Measurements from ENCODE around the gene EHMT1.
"Not testable (repeated sequence)": the region's sequence is repeated elsewhere in the genome, so short reads cannot be mapped to it uniquely, and the experiment has no call there.

Gene EHMT1

GRCh38 chr9:137619240-137620047 is 639 bp downstream of the EHMT1 start:
- Mint-ChIP-seq H3K9me3 (no peaks in the 10 kb centered on the region), H3K27ac (peak overlapping the region; percentile 92), H3K36me3 (peaks cover 23% of the 10 kb centered on the region), H3K27me3 (no peaks in the 10 kb centered on the region), H3K4me3 (peak overlapping the region; percentile 80), H3K4me1 (peaks cover 48% of the 10 kb centered on the region)
- DNase-seq: peak; percentile 56
- CTCF ChIA-PET: interaction anchor here (1.2 kb wide), 1 partner anchor 54 kb away, joined by 3 read pairs; no protein-coding TSS in a partner anchor

GRCh38 chr9:137620048-137620405 is 1.2 kb downstream of the EHMT1 start:
- CTCF ChIA-PET: interaction anchor here (1.2 kb wide), 1 partner anchor 53 kb away, joined by 3 read pairs; no protein-coding TSS in a partner anchor
- peak overlapping the region; percentile 92 for H3K27ac Mint-ChIP-seq
- no peaks in the 10 kb centered on the region for H3K9me3 Mint-ChIP-seq
- peaks cover 23% of the 10 kb centered on the region for H3K36me3 Mint-ChIP-seq
- peak overlapping the region; percentile 80 for H3K4me3 Mint-ChIP-seq
- peaks cover 51% of the 10 kb centered on the region for H3K4me1 Mint-ChIP-seq
- no peaks in the 10 kb centered on the region for H3K27me3 Mint-ChIP-seq
- DNase-seq: no peak

- peak overlapping the region; percentile 14 for H3K4me3 Mint-ChIP-seq
- CTCF ChIA-PET: interaction anchor here (0.6 to 1.2 kb wide), 2 partner anchors 41 to 52 kb away, joined by 3 read pairs; no protein-coding TSS in a partner anchor
- peaks cover 29% of the 10 kb centered on the region for H3K36me3 Mint-ChIP-seq
- no peaks in the 10 kb centered on the region for H3K27me3 Mint-ChIP-seq
- DNase-seq: no peak
- peak overlapping the region; percentile 3 for H3K27ac Mint-ChIP-seq
- peaks cover 56% of the 10 kb centered on the region for H3K4me1 Mint-ChIP-seq
- no peaks in the 10 kb centered on the region for H3K9me3 Mint-ChIP-seq
These were observed 1.8 kb downstream of the EHMT1 start for GRCh38 chr9:137620581-137620980.

GRCh38 chr9:137621131-137621757 is 2.4 kb downstream of the EHMT1 start:
- CTCF ChIA-PET: interaction anchor here (0.6 to 1.2 kb wide), 3 partner anchors 23 to 52 kb away, joined by 3 to 6 read pairs (median 3); no protein-coding TSS in a partner anchor
- Mint-ChIP-seq H3K4me3 (peak overlapping the region; percentile 35), H3K4me1 (peaks cover 58% of the 10 kb centered on the region), H3K27ac (peak overlapping the region; percentile 45), H3K27me3 (no peaks in the 10 kb centered on the region), H3K9me3 (no peaks in the 10 kb centered on the region), H3K36me3 (peaks cover 29% of the 10 kb centered on the region)
- no peak for DNase-seq

- H3K9me3 Mint-ChIP-seq, H3K27ac Mint-ChIP-seq, DNase-seq, H3K27me3 Mint-ChIP-seq, CTCF ChIA-PET, H3K4me3 Mint-ChIP-seq: not testable (repeated sequence)
- peaks cover 30% of the 10 kb centered on the region for H3K36me3 Mint-ChIP-seq
- peaks cover 56% of the 10 kb centered on the region for H3K4me1 Mint-ChIP-seq
These were observed 3.4 kb downstream of the EHMT1 start for GRCh38 chr9:137622211-137622610.

GRCh38 chr9:137626464-137626863 is 7.7 kb downstream of the EHMT1 start:
- H3K27me3 Mint-ChIP-seq: no peaks in the 10 kb centered on the region
- H3K4me3 Mint-ChIP-seq: no peak overlapping the region
- H3K4me1 Mint-ChIP-seq: peaks cover 61% of the 10 kb centered on the region
- DNase-seq: no peak
- CTCF ChIA-PET: interaction anchor here (0.7 kb wide), 1 partner anchor 47 kb away, joined by 3 read pairs; no protein-coding TSS in a partner anchor
- H3K9me3 Mint-ChIP-seq: no peaks in the 10 kb centered on the region
- peaks cover 30% of the 10 kb centered on the region for H3K36me3 Mint-ChIP-seq
- H3K27ac Mint-ChIP-seq: no peak overlapping the region

GRCh38 chr9:137627406-137627805 is 8.6 kb downstream of the EHMT1 start:
- H3K9me3 Mint-ChIP-seq, H3K4me3 Mint-ChIP-seq, DNase-seq, H3K27me3 Mint-ChIP-seq, H3K27ac Mint-ChIP-seq: not testable (repeated sequence)
- CTCF ChIA-PET: interaction anchor here (0.7 to 1.5 kb wide), 4 partner anchors 11 to 98 kb away, joined by 3 to 7 read pairs (median 3); no protein-coding TSS in a partner anchor
- H3K36me3 Mint-ChIP-seq: peaks cover 28% of the 10 kb centered on the region
- peaks cover 61% of the 10 kb centered on the region for H3K4me1 Mint-ChIP-seq

GRCh38 chr9:137630126-137630525 is 11.3 kb downstream of the EHMT1 start:
- Mint-ChIP-seq H3K9me3 (no peaks in the 10 kb centered on the region), H3K27ac (peak overlapping the region; percentile 39), H3K27me3 (no peaks in the 10 kb centered on the region), H3K4me1 (peaks cover 62% of the 10 kb centered on the region), H3K4me3 (no peak overlapping the region), H3K36me3 (peaks cover 30% of the 10 kb centered on the region)
- CTCF ChIA-PET: no interaction called here
- no peak for DNase-seq

GRCh38 chr9:137630679-137631078 is 11.9 kb downstream of the EHMT1 start:
- Mint-ChIP-seq H3K4me1 (peaks cover 56% of the 10 kb centered on the region), H3K27ac (no peak overlapping the region), H3K27me3 (no peaks in the 10 kb centered on the region), H3K36me3 (peaks cover 25% of the 10 kb centered on the region), H3K4me3 (no peak overlapping the region), H3K9me3 (no peaks in the 10 kb centered on the region)
- CTCF ChIA-PET: no interaction called here
- no peak for DNase-seq

- H3K27me3 Mint-ChIP-seq: no peaks in the 10 kb centered on the region
- H3K4me3 Mint-ChIP-seq: no peak overlapping the region
- H3K36me3 Mint-ChIP-seq: peaks cover 24% of the 10 kb centered on the region
- DNase-seq: no peak
- H3K9me3 Mint-ChIP-seq: no peaks in the 10 kb centered on the region
- no peak overlapping the region for H3K27ac Mint-ChIP-seq
- CTCF ChIA-PET: no interaction called here
- peaks cover 56% of the 10 kb centered on the region for H3K4me1 Mint-ChIP-seq
These were observed 12.8 kb downstream of the EHMT1 start for GRCh38 chr9:137631345-137632229.

- Mint-ChIP-seq H3K4me3 (no peak overlapping the region), H3K27me3 (no peaks in the 10 kb centered on the region), H3K36me3 (peaks cover 24% of the 10 kb centered on the region), H3K4me1 (peaks cover 58% of the 10 kb centered on the region), H3K27ac (no peak overlapping the region), H3K9me3 (no peaks in the 10 kb centered on the region)
- CTCF ChIA-PET: no interaction called here
- DNase-seq: no peak
These were observed 13.7 kb downstream of the EHMT1 start for GRCh38 chr9:137632230-137633161.

- CTCF ChIA-PET: interaction anchor here (1.2 kb wide), 1 partner anchor 39 kb away, joined by 3 read pairs; no protein-coding TSS in a partner anchor
- H3K27me3 Mint-ChIP-seq: no peaks in the 10 kb centered on the region
- H3K4me1 Mint-ChIP-seq: peaks cover 58% of the 10 kb centered on the region
- DNase-seq: no peak
- no peak overlapping the region for H3K4me3 Mint-ChIP-seq
- no peak overlapping the region for H3K27ac Mint-ChIP-seq
- peaks cover 20% of the 10 kb centered on the region for H3K36me3 Mint-ChIP-seq
- no peaks in the 10 kb centered on the region for H3K9me3 Mint-ChIP-seq
These were observed 15.2 kb downstream of the EHMT1 start for GRCh38 chr9:137634016-137634415.

GRCh38 chr9:137638680-137639079 is 19.9 kb downstream of the EHMT1 start:
- peaks cover 46% of the 10 kb centered on the region for H3K4me1 Mint-ChIP-seq
- no peak for DNase-seq
- peak overlapping the region; percentile 77 for H3K4me3 Mint-ChIP-seq
- H3K9me3 Mint-ChIP-seq: no peaks in the 10 kb centered on the region
- peak overlapping the region; percentile 96 for H3K27ac Mint-ChIP-seq
- CTCF ChIA-PET: interaction anchor here (1.3 kb wide), 1 partner anchor 10 kb away, joined by 7 read pairs; no protein-coding TSS in a partner anchor
- peaks cover 27% of the 10 kb centered on the region for H3K36me3 Mint-ChIP-seq
- no peaks in the 10 kb centered on the region for H3K27me3 Mint-ChIP-seq

Measured in activated naive CD4-positive, alpha-beta T cell treated with anti-CD3 and anti-CD28 coated beads, Interleukin-2, amount 10 ng/mL, durations not matched to agents 7 days and 5 days (primary cell).